Measurements from ENCODE around the gene MINDY2. TPM values are rescaled to one million over a fixed set of nuclear protein-coding genes. Genes with fewer than 3 reads are reported as not detected.

MINDY2 gene
- total RNA-seq, 1 donor from 2014 or later, result 20.9 TPM

DNA sequence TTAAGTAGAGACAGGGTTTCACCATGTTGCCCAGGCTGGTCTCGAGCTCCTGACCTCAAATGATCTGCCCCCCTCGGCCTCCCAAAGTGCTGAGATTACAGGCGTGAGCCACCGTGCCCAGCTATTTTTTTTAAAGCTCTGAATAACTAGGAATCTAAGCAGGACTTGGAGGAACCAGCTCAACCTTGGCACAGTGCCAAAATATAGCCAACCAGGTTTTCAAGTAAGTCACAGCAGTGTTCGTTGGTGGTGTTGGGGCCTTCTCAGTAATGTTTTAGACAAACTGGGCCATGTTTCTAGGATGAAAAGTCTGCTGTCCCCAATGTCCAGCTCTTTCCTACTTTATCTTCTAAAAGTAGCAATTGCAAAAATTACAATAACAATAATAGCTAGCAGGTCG lies 15.1 kb upstream of the MINDY2 start:
- no peaks in the 10 kb centered on the region for H3K36me3 Mint-ChIP-seq (ENCODE audit: low read depth, unreplicated experiment)
- no peaks in the 10 kb centered on the region for H3K4me1 Mint-ChIP-seq (ENCODE audit: low read depth, unreplicated experiment)
- no peaks in the 10 kb centered on the region for H3K27me3 Mint-ChIP-seq (ENCODE audit: low read depth, unreplicated experiment)
- TF ChIP-seq EZH2 (IDR thresholded peaks at IDR 0.05; ENCODE audit: insufficient read depth, low read length) (no peak), CTCF (IDR thresholded peaks at IDR 0.05; ENCODE audit: insufficient read depth, low read depth, low read length) (no peak)
- no peaks in the 10 kb centered on the region for H3K4me1 ChIP-seq (ENCODE audit: insufficient read depth, low read length)
- H3K27me3 ChIP-seq (ENCODE audit: insufficient read depth, low read length), result no peaks in the 10 kb centered on the region
- no peak for FAIRE-seq
- H2AFZ ChIP-seq (ENCODE audit: low read depth, low read length), result no peak overlapping the region
- H3K36me3 ChIP-seq (ENCODE audit: insufficient read depth, low read length), result no peaks in the 10 kb centered on the region
- H3K4me2 ChIP-seq (ENCODE audit: low read length), result no peak overlapping the region
- no peaks in the 10 kb centered on the region for H3K9me3 Mint-ChIP-seq (ENCODE audit: unreplicated experiment)
- no peak overlapping the region for H3K27ac ChIP-seq (ENCODE audit: low read depth, low read length)
- no peaks in the 10 kb centered on the region for H4K20me1 ChIP-seq (ENCODE audit: insufficient read depth, low read length)
- no peak overlapping the region for H3K4me3 ChIP-seq (ENCODE audit: insufficient read depth, low read depth, low read length)
- no peak for DNase-seq (ENCODE audit: low read depth)
- H3K79me2 ChIP-seq (ENCODE audit: insufficient read depth, low read length), result no peaks in the 10 kb centered on the region
- H3K27ac Mint-ChIP-seq (ENCODE audit: unreplicated experiment), result no peak overlapping the region
- no peak overlapping the region for H3K4me3 Mint-ChIP-seq (ENCODE audit: unreplicated experiment)
- H3K9me3 ChIP-seq (ENCODE audit: insufficient read depth, low read depth, low read length), result no peaks in the 10 kb centered on the region
- no peak overlapping the region for H3K9ac ChIP-seq (ENCODE audit: low read length)

DNA sequence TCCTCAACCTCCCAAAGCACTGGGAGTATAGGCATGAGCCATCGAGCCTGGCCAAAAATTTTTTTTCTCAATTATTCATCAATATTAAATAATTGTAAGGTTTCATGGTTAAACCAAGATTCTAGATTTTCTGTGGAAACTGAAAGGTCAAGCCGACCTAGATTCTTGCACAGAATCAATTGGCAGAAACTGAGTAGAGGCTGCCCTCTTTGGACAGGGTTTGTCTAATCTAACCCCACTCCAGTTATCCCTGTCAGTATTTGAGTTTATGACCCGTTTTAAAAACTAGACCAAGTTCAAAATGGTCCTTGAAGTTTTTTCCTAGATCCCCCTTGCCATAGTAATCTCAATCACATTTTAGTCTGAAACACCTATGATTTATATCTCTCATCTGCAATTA lies 13.0 kb upstream of the MINDY2 start:
- TF ChIP-seq EZH2 (IDR thresholded peaks at IDR 0.05; ENCODE audit: insufficient read depth, low read length) (no peak), CTCF (IDR thresholded peaks at IDR 0.05; ENCODE audit: insufficient read depth, low read depth, low read length) (no peak)
- H3K9ac ChIP-seq (ENCODE audit: low read length), result no peak overlapping the region
- H3K4me2 ChIP-seq (ENCODE audit: low read length), result no peak overlapping the region
- H3K4me1 Mint-ChIP-seq (ENCODE audit: low read depth, unreplicated experiment), result no peaks in the 10 kb centered on the region
- H3K4me3 ChIP-seq (ENCODE audit: insufficient read depth, low read depth, low read length), result no peak overlapping the region
- FAIRE-seq (no peak), DNase-seq (ENCODE audit: low read depth) (no peak)
- H3K4me3 Mint-ChIP-seq (ENCODE audit: unreplicated experiment), result no peak overlapping the region
- no peaks in the 10 kb centered on the region for H3K4me1 ChIP-seq (ENCODE audit: insufficient read depth, low read length)
- H3K9me3 ChIP-seq (ENCODE audit: insufficient read depth, low read depth, low read length), result no peaks in the 10 kb centered on the region
- no peaks in the 10 kb centered on the region for H3K36me3 ChIP-seq (ENCODE audit: insufficient read depth, low read length)
- no peaks in the 10 kb centered on the region for H4K20me1 ChIP-seq (ENCODE audit: insufficient read depth, low read length)
- H3K27me3 Mint-ChIP-seq (ENCODE audit: low read depth, unreplicated experiment), result no peaks in the 10 kb centered on the region
- H3K27me3 ChIP-seq (ENCODE audit: insufficient read depth, low read length), result no peaks in the 10 kb centered on the region
- no peak overlapping the region for H3K27ac Mint-ChIP-seq (ENCODE audit: unreplicated experiment)
- no peaks in the 10 kb centered on the region for H3K36me3 Mint-ChIP-seq (ENCODE audit: low read depth, unreplicated experiment)
- H3K9me3 Mint-ChIP-seq (ENCODE audit: unreplicated experiment), result peaks cover 2% of the 10 kb centered on the region
- H2AFZ ChIP-seq (ENCODE audit: low read depth, low read length), result no peak overlapping the region
- no peak overlapping the region for H3K27ac ChIP-seq (ENCODE audit: low read depth, low read length)
- H3K79me2 ChIP-seq (ENCODE audit: insufficient read depth, low read length), result no peaks in the 10 kb centered on the region

- Histone ChIP-seq H3K4me1 (ENCODE audit: insufficient read depth, low read length) (no peaks in the 10 kb centered on the region), H4K20me1 (ENCODE audit: insufficient read depth, low read length) (no peaks in the 10 kb centered on the region), H3K9me3 (ENCODE audit: insufficient read depth, low read depth, low read length) (no peaks in the 10 kb centered on the region), H3K27me3 (ENCODE audit: insufficient read depth, low read length) (no peaks in the 10 kb centered on the region), H3K27ac (ENCODE audit: low read depth, low read length) (no peak overlapping the region), H3K4me3 (ENCODE audit: insufficient read depth, low read depth, low read length) (no peak overlapping the region), H3K9ac (ENCODE audit: low read length) (no peak overlapping the region), H3K4me2 (ENCODE audit: low read length) (no peak overlapping the region), H3K79me2 (ENCODE audit: insufficient read depth, low read length) (no peaks in the 10 kb centered on the region), H2AFZ (ENCODE audit: low read depth, low read length) (no peak overlapping the region), H3K36me3 (ENCODE audit: insufficient read depth, low read length) (no peaks in the 10 kb centered on the region)
- no peak for FAIRE-seq
- DNase-seq (ENCODE audit: low read depth), result no peak
- Mint-ChIP-seq H3K4me1 (ENCODE audit: low read depth, unreplicated experiment) (no peaks in the 10 kb centered on the region), H3K4me3 (ENCODE audit: unreplicated experiment) (no peak overlapping the region), H3K27me3 (ENCODE audit: low read depth, unreplicated experiment) (no peaks in the 10 kb centered on the region), H3K36me3 (ENCODE audit: low read depth, unreplicated experiment) (no peaks in the 10 kb centered on the region), H3K9me3 (ENCODE audit: unreplicated experiment) (peaks cover 8% of the 10 kb centered on the region), H3K27ac (ENCODE audit: unreplicated experiment) (no peak overlapping the region)
- TF ChIP-seq EZH2 (IDR thresholded peaks at IDR 0.05; ENCODE audit: insufficient read depth, low read length) (no peak), CTCF (IDR thresholded peaks at IDR 0.05; ENCODE audit: insufficient read depth, low read depth, low read length) (no peak)
Observed at GRCh38 chr15:58760385-58761009, 10.6 kb upstream of the MINDY2 start.

All from astrocyte (in vitro differentiated cells and primary cell).